HG02763 (cell line): Measurements from ENCODE around the gene DEFB127.
"Not testable (repeated sequence)": the region's sequence is repeated elsewhere in the genome, so short reads cannot be mapped to it uniquely, and the experiment has no call there.

Experiments
- ATAC-seq: cut with Tn5 transposase; IDR thresholded peaks from one replicate; pipeline ENCODE4 v1.9.1; 2021; ENCODE audit warnings: mild to moderate bottlenecking, moderate library complexity; ENCODE audit not compliant: unreplicated experiment

Gene DEFB127

GRCh38 chr20:157154-157553 is at the start of gene DEFB127:
Gene DEFB127, plus strand, starts transcription at chr20:157454. Its CDS starts 91 bp downstream, at chr20:157545.
- ATAC-seq = no peak

- no peak for ATAC-seq
Observed at GRCh38 chr20:112396-112795, 44.9 kb upstream of the DEFB127 start.

- ATAC-seq = no peak
Observed at GRCh38 chr20:117518-117917, 39.7 kb upstream of the DEFB127 start.

- not testable (repeated sequence) for ATAC-seq
Observed at GRCh38 chr20:129786-130323, 27.4 kb upstream of the DEFB127 start.

- no peak for ATAC-seq
Observed at GRCh38 chr20:137668-138490, 19.4 kb upstream of the DEFB127 start.

- ATAC-seq = no peak
Observed at GRCh38 chr20:142290-142689, 15.0 kb upstream of the DEFB127 start, which contains the start of gene DEFB126. Gene DEFB126, plus strand, starts transcription at chr20:142590. Its CDS starts 39 bp downstream, at chr20:142629.

GRCh38 chr20:145877-146276 is 11.4 kb upstream of the DEFB127 start:
- ATAC-seq = no peak

- ATAC-seq = no peak
Observed at GRCh38 chr20:152131-152530, 5.1 kb upstream of the DEFB127 start.

- no peak for ATAC-seq
Observed at GRCh38 chr20:164618-165017, 7.4 kb downstream of the DEFB127 start.

GRCh38 chr20:168876-169275 is 11.6 kb downstream of the DEFB127 start:
- ATAC-seq = no peak

GRCh38 chr20:184288-184687 is 27.0 kb downstream of the DEFB127 start:
- ATAC-seq = no peak

- ATAC-seq = no peak
Observed at GRCh38 chr20:187733-188132, 30.5 kb downstream of the DEFB127 start.

- no peak for ATAC-seq
Observed at GRCh38 chr20:189611-190010, 32.4 kb downstream of the DEFB127 start, which contains the start of gene DEFB128. Gene DEFB128, minus strand, starts transcription at chr20:189711. Its CDS starts 88 bp downstream, at chr20:189623.

GRCh38 chr20:198225-198624 is 41.0 kb downstream of the DEFB127 start:
- no peak for ATAC-seq

GRCh38 chr20:199996-200395 is 42.7 kb downstream of the DEFB127 start:
- no peak for ATAC-seq

- not testable (repeated sequence) for ATAC-seq
Observed at GRCh38 chr20:203630-204029, 46.4 kb downstream of the DEFB127 start.
